SHP77 treated with DMSO at 0.1 percent for 48 hours (cell line): ENCODE results near the gene ZNF557.

Experiments used
- DNase-seq: peaks from one replicate; lab custom pipeline; 2025; lab: John Stamatoyannopoulos, UW

ZNF557 gene

DNA sequence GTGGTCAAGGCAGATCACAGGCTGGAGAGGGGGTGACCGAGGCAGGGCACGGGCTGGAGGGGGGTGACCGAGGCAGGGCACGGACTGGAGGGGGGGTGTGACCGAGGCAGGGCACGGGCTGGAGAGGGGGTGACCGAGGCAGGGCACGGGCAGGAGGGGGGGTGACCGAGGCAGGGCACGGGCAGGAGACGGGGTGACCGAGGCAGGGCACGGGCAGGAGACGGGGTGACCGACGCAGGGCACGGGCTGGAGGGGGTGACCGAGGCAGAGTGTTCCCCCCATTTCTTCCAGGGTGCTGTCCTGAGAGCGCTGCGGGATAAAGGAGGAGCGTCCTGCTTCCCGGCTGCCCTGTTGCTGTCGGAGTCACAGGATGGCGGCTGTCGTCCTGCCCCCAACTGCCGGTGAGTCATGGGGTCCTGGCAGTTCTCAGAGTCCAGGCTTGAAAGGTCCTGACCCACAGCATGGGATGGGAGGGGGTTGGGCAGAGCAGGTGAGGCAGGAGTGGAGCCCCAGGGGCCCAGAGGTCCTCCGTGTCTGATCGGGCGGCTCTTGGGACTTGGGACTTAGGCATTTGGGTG, 5.3 kb downstream of the ZNF557 start:
- DNase-seq: no peak

DNA sequence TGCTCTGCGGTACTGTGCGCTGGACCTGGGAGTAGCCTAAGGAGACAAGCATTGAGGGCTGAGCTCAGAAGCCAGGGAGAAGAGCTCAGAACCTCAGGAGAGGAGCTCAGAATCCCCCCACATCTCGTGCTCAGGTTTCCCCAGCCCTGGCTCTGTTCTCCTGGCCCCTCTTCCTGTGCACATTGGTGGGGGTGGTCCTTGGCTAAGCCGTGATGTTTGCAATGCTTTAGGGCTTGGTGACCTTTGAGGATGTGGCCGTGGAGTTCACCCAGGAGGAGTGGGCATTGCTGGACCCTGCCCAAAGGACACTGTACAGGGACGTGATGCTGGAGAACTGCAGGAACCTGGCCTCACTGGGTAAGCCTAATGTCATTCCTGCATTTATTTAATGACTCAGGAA, 6.6 kb downstream of the ZNF557 start:
- no peak for DNase-seq

DNA sequence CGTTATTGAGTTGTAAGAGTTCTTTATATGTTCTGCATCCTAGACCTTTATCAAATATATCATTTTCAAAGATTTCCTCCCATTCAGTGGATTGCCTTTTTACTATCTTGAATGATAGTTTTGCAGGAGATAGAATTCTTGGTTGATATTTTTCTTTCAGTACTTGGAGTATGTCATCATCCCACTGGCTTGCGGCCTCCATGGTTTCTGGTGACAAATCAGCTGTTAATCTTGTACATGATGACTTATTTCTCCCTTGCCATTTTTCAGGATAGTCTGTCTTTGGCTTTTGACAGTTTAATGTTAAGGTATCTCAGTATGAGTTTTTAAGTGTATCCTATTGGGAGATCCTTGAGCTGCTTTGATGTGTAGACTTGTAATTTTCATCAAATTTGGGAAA, 8.5 kb downstream of the ZNF557 start:
- DNase-seq: no peak

DNA sequence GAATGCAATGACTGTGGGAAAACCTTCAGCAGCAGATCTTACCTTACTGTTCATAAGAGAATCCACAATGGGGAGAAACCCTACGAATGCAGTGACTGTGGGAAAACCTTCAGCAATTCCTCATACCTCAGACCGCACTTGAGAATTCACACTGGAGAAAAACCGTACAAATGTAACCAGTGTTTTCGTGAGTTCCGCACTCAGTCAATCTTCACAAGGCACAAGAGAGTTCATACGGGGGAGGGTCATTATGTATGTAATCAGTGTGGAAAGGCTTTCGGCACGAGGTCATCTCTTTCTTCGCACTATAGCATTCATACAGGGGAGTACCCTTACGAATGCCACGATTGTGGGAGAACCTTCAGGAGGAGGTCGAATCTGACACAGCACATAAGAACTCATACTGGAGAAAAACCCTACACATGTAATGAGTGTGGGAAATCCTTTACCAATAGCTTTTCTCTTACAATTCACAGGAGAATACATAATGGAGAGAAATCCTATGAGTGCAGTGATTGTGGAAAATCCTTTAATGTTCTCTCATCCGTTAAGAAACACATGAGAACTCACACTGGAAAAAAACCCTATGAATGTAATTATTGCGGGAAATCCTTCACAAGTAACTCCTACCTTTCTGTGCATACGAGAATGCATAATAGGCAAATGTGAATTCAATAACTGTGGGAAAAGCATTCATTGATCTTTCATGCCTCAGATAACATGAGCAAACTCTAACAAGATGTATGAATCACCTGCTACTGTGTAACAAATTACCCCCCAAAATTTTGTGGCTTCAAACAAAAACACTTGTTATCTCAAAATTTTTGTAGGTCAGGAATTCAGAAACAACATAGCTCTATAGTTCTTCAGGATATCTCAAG, 13.8 kb downstream of the ZNF557 start:
- no peak for DNase-seq

- no peak for DNase-seq
Measured at GRCh38 chr19:7088999-7089398, 19.5 kb downstream of the ZNF557 start.

- DNase-seq: no peak
Measured at GRCh38 chr19:7098096-7098495, 28.6 kb downstream of the ZNF557 start.

- DNase-seq: peak; percentile 58
Measured at GRCh38 chr19:7098701-7099596, 29.4 kb downstream of the ZNF557 start.

DNA sequence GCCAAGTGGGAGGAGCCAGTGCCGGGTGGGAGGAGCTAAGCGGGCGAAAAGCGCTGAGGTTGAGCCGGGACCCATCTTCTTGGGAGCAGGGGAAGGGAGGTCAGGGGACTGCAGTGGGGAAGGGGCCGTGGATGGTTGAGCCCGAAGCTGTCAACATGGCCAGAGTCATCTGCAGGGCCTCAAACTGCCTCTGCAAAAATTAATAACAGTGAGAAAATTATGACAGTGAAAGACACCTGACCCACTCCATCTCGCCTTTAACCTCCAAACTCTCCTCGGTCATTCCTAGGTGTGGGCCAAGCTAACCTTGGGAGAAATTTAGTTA, 30.1 kb downstream of the ZNF557 start:
- peak; percentile 69 for DNase-seq

- DNase-seq: no peak
Measured at GRCh38 chr19:7101498-7102253, 32.2 kb downstream of the ZNF557 start.

DNA sequence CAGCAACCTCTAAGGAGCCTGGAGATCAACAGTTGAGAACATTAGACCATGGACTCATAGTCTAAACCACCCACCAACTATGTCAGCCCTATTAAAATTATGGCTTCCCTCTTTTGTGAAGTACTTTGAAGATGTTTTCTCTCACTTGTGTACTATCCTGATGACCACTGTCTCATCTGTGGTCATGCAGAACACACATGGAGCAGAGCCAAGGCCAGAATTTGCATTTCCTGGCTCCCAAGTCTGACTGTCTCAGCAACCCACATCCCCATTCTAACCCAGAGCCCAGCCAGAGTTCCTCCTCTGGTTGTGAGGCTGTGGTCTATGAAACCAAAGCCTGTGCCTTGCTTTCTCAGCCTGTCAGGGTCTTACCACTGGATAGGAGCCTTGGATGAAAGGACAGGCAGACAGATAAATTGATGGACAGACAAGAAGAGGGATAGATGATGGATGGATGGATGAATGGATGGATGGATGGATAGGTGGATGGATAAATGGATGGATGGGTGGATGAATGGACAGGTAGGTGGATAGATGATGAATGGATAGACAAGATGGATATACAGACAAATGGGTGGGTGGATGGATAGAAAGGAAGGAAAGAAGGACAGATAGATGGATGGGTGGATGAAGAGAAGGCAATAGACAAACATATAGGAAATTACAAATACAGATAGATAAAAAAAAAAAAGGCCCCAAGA, 35.4 kb downstream of the ZNF557 start:
- DNase-seq: no peak

DNA sequence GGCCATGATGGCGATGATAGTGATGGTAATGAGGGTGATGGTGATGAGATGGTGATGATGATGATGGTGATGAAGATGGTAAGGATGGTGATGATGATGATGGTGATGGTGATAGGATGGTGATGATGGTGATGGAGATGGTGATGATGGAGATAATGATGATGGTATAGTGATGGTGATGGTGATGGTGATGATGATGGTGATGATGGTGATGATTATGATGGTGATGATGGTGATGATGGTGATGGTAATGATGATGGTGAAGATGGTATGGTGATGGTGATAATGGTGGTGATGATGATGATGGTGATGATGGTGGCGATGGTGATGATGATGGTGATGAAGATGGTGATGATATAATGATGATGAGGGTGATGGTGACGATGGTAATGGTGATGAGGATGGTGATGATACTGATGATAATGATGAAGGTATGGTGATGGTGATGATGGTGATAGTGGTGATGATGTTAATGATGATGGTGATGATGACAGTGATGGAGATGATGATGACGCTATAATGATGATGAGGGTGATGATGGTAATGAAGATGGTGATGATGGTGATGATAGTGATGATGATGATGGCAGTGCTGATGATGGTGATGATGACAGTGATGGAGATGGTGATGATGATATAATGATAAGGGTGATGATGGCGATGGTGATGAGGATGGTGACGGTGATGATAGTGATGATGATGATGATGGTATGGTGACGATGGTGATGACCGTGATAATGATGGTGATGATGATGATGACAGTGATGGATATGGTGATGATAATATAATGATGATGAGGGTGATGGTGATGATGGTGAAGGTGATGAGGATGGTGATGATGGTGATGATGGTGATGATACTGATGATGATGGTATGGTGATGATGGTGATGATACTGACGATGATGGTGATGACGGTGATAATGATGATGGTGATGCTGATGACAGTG, 37.5 kb downstream of the ZNF557 start:
- no peak for DNase-seq

DNA sequence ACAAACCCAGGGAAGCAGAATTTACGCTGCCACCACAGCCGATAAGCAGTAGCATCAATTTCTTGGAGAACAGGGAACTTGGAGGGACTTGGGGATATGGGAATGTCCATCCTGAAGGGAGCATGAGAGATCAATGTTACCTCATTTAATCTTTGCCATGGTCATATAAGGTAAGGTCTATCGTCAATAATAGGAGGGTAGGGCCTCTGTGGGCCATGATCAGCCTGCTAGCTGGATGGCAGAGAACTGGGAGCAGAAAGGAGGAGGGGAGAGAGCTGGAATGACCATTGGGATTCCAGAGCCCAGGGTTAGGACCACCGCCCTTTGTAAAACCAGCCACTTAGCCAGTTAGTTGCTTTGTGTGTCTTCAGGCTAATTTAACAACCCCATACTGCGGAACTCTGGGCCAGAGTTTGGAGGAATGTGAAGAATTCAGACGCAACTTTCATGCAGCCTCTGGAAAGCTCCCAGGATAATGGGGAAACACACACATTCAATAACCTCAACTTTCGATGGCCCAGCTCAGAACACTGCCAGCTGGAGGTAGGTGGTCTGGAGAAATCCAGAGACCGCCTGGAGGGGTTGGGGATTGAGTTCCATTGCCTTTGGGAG, 40.3 kb downstream of the ZNF557 start:
- DNase-seq: no peak

- DNase-seq: no peak
Measured at GRCh38 chr19:7112675-7113074, 43.2 kb downstream of the ZNF557 start.

GRCh38 chr19:7113233-7113632, 43.7 kb downstream of the ZNF557 start:
- DNase-seq: no peak

DNA sequence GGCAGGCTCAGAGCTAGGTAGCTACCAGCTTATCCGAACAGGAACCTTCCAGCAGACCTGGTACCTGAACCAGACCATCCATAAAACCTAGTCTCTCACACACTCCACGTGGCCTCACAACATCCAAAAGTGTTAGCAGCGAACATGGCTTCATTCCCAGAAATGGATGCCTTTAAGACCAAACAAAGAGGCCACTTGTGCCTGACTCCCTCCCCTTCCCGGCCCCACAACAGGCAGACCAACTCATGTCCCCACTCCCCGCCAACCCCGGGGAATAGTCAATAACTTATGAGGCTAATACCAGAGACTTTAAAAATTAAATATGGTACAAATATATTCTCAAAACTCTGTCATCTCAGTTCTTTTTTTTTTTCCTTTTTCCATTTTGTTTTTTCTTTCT, 46.2 kb downstream of the ZNF557 start:
- DNase-seq: no peak

DNA sequence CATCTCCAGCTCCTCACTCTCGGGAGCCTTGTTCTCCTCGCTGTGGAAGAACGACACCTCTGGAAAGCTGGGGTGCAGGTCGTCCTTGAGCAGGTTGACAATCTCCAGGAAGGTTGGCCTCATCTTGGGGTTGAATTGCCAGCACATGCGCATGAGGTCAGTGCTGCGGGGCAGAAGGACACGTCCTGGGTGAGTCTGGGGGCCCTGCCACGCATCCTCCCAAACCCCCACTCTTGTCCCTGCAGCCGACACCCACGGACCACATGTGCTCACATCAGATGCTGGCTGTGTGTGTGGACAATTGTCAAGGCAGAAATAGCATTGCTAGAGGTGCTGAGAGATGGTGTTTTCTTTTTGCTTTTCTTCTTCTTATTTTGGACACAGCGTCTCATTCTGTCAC, 47.7 kb downstream of the ZNF557 start:
- no peak for DNase-seq

DNA sequence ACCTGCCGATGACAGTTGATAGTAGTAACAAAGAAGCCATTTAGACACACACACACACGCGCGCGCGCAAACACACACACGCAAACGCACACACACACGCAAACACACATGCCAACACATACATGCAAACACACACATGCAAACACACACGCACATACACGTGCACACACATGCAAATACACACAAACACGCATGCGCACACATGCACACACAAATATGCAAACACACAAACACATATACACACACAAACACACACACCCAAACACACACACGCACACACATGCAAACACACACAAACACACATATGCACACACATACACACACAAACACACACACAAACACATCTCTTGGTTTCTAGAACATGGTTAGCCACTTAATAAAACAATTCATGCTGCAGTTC, 50.1 kb downstream of the ZNF557 start:
- DNase-seq: no peak

DNA sequence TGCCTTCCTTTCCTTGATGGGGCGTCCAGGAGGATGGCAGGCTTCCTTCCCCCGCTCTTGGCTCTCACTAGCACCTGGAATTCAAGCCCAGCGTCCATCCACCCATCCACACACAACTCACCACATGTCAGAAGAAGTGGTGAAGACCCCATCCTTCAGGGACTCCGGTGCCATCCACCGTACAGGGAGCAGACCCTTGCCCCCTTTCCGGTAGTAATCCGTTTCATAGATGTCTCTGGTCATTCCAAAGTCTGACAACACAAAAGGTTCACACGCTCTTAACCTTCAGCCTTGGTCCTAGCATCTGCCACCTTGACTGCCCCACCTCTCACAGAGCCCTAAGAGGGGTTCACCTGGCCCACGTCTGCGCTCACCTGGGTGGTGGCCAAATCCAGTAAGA, 51.0 kb downstream of the ZNF557 start:
- no peak for DNase-seq

DNA sequence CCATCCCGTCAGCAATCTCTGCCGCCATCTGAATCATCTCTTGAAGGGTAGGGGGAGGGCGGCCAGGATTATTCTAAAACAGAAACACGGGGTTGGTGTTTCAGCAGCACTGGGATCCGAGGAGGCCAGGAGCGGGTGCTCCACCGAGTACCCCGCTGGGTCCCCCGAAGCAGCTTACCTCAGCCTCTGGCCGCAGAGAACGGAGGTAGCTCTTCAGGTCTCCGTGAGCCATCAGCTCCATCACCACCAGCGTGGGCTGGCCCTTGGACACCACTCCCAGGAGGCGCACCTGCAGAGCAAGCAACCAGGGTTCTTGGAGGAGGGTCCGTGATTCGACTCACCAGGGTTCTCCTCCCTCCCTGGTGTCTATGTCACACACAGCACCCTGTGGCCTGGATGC, 53.2 kb downstream of the ZNF557 start:
- no peak for DNase-seq

- no peak for DNase-seq
Measured at GRCh38 chr19:7124782-7125181, 55.3 kb downstream of the ZNF557 start.
